Fibroblast of skin of right biceps (primary cell): ENCODE data around the gene LETMD1.

Source experiments
- DNase-seq: peaks from one replicate; pipeline ENCODE4 v3.0.0-alpha.2; 2013

The LETMD1 gene

GRCh38 chr12:51025836-51026638, 22.1 kb upstream of the LETMD1 start, which contains the start of gene SLC11A2:
TSS of gene SLC11A2 (minus strand) at chr12:51026384. CDS start at chr12:51010728, 15,656 bp downstream.
- peak; percentile 94 for DNase-seq

- no peak for DNase-seq
Measured at GRCh38 chr12:51027342-51027835, 20.7 kb upstream of the LETMD1 start.

GRCh38 chr12:51028126-51028812, 19.9 kb upstream of the LETMD1 start:
- peak; percentile 52 for DNase-seq

GRCh38 chr12:51028813-51029150, 19.3 kb upstream of the LETMD1 start:
- no peak for DNase-seq

- DNase-seq, result no peak
Measured at GRCh38 chr12:51033048-51033447, 15.1 kb upstream of the LETMD1 start.

- no peak for DNase-seq
Measured at GRCh38 chr12:51033457-51034089, 14.6 kb upstream of the LETMD1 start.

DNA sequence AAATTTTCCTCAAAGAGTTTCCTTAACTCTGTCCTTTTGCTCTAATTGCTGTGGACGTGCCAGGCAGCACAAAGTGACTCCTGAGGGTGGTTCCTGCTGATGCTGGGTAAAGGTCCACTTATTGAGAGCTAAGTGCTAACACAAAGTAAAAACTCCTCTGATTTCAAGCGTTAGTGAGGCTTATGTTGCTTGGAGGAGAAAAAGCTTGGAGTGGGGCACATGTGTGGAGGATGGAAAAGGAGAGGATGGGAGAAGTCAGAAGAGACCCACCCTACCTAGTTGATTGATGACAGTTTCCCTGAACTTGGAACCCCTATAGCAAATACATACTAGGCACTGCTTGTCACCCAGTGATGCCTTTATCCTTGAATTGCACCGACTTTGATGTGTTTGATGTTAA, 11.8 kb upstream of the LETMD1 start:
- DNase-seq, result no peak

GRCh38 chr12:51048661-51049251, 629 bp downstream of the LETMD1 start:
- no peak for DNase-seq

DNA sequence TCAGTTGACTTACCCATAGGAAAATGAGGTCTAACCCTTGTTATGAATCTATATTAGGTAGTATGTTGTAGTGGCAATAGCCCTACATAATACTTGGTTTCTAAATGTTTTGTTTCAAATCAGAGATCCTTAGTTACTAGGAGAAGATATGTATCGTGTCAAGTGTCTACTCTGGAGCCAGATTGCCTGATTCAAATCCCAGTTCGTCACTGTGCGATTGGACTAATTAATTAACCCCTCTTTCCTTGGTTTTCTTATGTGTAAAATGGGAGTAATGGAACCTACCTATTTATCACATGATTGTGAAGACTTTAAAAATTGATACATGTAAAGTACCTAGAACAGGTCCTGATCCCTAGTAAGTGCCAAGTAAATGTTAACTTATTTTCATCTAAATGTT, 1.4 kb downstream of the LETMD1 start:
- no peak for DNase-seq

- DNase-seq, result no peak
Measured at GRCh38 chr12:51051787-51052186, 3.7 kb downstream of the LETMD1 start.

GRCh38 chr12:51055060-51055459, 6.9 kb downstream of the LETMD1 start:
- DNase-seq, result no peak

DNA sequence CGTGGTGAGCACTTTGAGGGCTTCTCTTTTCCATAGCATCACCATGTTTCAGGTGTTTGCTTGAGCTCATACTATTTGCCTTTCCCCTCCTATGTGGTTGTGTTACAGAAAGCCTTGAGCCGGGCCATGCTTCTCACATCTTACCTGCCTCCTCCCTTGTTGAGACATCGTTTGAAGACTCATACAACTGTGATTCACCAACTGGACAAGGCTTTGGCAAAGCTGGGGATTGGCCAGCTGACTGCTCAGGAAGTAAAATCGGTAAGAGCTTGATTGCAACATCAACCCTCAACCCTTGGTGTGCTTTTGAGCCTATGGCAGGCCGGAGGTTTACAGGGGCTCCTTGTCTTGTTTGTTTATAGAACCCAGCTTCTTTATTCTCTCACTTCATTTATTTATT, 8.1 kb downstream of the LETMD1 start:
- peak; percentile 24 for DNase-seq

GRCh38 chr12:51059086-51059485, 11.0 kb downstream of the LETMD1 start:
- DNase-seq, result no peak

DNA sequence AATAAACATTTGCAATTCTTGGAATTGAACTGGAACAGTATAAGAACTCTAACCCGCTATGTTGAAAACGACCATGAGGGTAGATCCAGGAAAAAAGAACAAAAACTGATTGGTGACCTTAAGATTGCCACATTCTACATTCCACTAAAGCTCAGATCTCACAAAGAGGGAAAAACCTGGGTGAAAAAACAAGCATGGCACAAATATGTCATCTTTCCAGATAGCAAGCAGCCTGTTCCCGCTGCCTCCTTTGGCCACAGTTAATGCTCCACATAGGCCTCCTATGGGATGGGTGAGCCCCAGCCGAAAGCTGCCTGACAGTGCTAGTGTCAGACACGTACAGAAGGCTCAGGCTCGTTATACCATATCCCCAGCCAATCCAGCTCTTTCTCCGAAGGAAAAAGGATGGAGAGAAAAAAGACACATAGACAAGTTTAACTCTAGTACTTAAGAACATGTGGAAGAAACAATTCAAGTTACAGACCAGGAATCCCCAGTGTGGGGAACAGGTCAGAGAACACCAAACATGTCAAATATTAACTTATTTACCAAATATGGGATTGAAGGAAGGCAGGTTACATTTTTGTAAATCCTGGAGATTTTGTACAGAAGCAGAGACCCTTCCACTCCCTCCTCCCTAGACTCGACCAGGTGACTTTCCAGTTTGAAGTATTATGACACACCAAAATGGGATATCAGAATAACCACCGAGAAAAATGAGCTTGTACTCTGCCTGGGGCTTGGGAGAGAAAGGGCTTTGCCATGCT, 14.7 kb downstream of the LETMD1 start:
- no peak for DNase-seq

DNA sequence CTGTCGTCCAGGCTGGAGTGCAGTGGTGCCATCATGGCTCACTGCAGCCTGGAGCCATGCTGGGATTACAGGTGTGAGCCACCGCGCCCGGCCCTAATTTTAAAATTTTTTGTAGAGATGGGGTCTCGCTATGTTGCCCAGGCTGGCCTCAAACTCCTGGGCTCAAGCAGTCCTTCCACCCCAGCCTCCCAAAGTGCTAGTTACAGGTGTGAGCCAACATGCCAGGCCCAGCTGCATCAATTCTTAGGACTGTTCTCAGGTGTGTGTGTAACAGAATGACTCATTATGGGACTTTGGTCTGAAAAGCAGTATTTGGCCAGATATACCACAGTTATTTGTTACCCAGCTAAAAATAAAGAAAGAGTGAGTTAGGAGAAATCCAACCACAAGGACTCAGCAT, 17.4 kb downstream of the LETMD1 start:
- no peak for DNase-seq

- DNase-seq, result no peak
Measured at GRCh38 chr12:51067229-51067628, 19.1 kb downstream of the LETMD1 start.

DNA sequence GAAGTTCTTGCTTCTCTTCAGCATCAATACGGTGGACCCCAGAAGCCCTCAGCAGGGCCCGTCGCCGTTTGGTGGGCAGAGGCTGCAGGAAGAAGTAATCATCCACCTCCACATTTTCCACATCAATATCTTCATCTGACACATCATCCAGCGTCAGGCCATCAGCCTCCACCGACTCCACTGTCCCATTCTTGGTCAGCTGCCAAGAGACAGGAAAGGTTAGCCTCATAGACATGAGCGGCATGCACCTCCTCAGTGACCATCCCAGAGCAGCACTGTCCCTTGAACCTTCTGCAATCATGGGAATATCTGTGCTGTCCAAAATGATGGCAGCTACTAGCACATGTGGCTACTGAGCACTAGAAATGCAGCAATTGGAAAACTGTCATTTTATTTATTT, 19.6 kb downstream of the LETMD1 start:
- no peak for DNase-seq

DNA sequence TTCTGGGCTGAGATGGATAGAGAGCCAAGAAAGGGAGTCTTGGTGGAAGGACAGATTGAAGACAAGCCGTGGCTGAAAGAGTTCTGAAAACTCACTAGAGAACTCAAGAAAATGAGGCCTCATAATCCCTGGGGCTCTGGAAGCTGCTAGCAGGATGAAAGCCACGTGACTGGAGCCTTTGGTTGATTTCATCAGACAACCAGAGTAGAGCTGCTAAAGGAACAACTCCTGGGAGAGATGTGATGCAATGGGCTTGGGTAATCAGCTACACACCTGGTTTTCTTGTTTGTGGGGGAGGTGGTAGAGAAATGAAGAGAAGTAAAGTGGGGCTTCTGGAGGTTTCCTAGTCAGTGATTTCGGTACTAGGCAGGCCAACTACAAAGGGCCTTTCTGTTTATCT, 21.9 kb downstream of the LETMD1 start:
- peak; percentile 46 for DNase-seq

DNA sequence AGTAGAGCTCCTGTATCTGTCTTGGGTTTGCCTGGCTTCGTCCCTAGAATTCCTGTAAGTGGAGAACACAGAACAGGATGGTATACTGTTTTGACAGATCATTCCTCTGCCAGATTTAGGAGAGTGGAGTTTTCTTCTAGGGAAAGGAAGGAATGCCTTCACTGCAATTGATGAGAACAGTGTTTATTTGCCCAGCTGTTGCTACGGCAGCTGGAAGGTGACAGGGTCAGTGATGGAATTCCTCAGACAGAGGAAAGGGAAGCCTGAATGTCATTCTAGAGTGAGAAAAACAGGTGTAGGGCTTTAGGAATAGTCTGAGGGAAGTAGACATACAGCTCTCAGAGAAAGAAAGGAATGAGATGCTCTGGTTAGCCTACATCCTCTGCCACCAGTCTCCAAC, 23.5 kb downstream of the LETMD1 start:
- DNase-seq, result no peak

- no peak for DNase-seq
Measured at GRCh38 chr12:51075390-51075789, 27.3 kb downstream of the LETMD1 start.

DNA sequence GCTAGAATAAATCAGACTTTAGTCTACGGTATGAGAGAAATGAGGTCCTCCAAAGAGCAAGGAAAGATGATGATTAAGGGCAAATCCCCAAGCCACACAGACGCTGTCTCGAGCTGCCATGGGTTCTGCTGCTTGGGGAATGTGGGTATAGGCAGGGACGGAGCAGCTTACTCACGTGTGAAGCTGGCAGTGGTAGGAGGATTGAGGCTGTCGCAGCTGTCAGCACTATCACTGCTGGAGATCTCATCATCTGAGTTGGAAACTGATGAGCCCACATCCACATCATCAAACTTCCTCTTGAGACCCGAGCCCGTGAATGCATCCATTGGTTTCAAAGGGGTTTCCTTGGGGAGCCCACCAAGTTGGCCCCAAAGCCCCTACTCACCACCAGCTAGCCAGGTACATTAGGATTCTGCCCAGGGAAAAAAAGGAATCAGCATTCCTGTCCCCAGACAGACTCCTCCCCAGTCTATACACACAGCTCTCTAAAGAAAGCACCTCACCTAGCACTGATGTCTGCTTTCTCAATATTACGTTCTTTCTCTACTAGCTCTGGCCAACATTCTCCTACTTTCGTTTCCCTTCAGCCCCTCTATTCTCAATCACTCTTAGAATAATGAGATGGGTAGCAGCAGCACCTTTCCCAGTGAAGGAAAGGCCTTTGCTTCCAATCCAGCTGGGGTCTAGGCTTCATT, 28.3 kb downstream of the LETMD1 start:
- no peak for DNase-seq

DNA sequence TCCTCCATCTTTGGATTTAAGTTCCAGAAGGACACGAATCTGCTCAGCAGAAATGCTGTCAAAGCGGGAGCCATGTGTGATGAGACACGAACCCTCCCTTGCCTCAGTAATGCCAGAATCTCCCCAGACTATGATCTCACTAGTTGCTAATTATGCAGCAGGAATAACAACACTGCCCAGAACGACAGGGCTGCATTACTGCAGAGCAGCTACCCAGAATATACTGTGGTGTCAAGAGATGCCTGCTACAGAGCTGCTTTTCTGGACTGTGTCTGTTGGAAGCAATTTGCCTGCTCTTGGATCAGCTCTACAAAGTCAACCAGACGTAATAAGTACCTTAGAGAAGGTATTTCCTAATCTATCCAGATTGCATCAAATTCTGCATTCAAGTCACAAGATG, 29.8 kb downstream of the LETMD1 start:
- peak; percentile 27 for DNase-seq
